DOHH2 (cell line): ENCODE data around the gene RPS14.

ENCODE experiments used
- CTCF ChIP-seq: fragments of 200-600 bp; sonication (generic); IDR thresholded peaks from one replicate; pipeline ENCODE4 v1.5.1; 2014; ENCODE audit warnings: antibody characterized with exemption, mild to moderate bottlenecking, low read depth, low read length; ENCODE audit not compliant: poor library complexity, severe bottlenecking
- EZH2phosphoT487 ChIP-seq: fragments of 200-600 bp; sonication (generic); IDR thresholded peaks from 2 replicates; pipeline ENCODE4 v1.6.1; 2017; ENCODE audit warnings: borderline replicate concordance, mild to moderate bottlenecking, antibody characterized with exemption, low read length, moderate library complexity, mixed read lengths

GRCh38 chr5:150410524-150411244 lies 38.9 kb downstream of the RPS14 start:
- no peak for TF ChIP-seq CTCF
- TF ChIP-seq EZH2phosphoT487, result no peak
